ENCODE measurements around the gene FCHO2. TPM values are rescaled to one million over a fixed set of nuclear protein-coding genes. Genes with fewer than 3 reads are reported as not detected.
A peak's percentile ranks its signal among the peaks of the same experiment; 100 is the strongest.
"Not testable (repeated sequence)": the region's sequence is repeated elsewhere in the genome, so short reads cannot be mapped to it uniquely, and the experiment has no call there.

FCHO2 gene
- total RNA-seq, 1 experiment from 2014 or later: 20.6 TPM

DNA sequence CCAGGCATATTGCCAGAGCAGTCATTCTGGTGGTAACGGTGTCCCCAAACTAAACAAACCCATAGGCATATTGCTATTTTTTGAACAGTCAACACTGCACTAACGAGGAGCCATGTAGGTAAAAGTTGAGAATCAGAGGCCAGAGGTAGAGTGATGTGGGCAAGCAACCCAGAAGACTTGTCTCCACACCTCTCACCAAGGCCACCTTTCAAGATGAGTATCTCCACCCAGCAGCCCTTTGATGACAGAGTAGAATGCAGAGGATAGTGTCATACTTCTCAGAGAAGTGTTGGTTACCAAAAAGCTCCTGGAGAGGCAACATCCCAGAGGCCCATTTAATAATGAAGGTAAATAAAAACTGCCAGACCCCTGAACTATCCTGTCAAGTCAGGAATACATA lies 63.9 kb downstream of the FCHO2 start:
- Mint-ChIP-seq H3K27ac (ENCODE audit: unreplicated experiment) (no peak overlapping the region), H3K4me3 (ENCODE audit: unreplicated experiment) (no peak overlapping the region), H3K4me1 (ENCODE audit: low read depth, unreplicated experiment) (peaks cover 9% of the 10 kb centered on the region), H3K9me3 (ENCODE audit: unreplicated experiment) (no peaks in the 10 kb centered on the region), H3K36me3 (ENCODE audit: insufficient read depth, unreplicated experiment) (peaks cover 14% of the 10 kb centered on the region), H3K27me3 (ENCODE audit: insufficient read depth, unreplicated experiment) (no peaks in the 10 kb centered on the region)
- no peak for DNase-seq
- ChIA-PET CTCF (no interaction called here), POLR2A (no interaction called here)
- Histone ChIP-seq H3K4me3 (ENCODE audit: low read depth, low read length) (no peak overlapping the region), H3K4me1 (no peaks in the 10 kb centered on the region; the same call in 1 of the 2 replicates), H3K9me3 (no peaks in the 10 kb centered on the region), H3K27me3 (replicated peaks; ENCODE audit: control insufficient read depth, insufficient read depth, low read length) (no peaks in the 10 kb centered on the region), H3K36me3 (ENCODE audit: control insufficient read depth, insufficient read depth, low read length) (no peaks in the 10 kb centered on the region; the same call in 1 of the 2 replicates)
- no TSS peak for BruUV-seq (replicated peaks)
- intact Hi-C loops (cut with micrococcal nuclease; ENCODE audit: unreplicated experiment): no loop called here
- TF ChIP-seq, protein P1, sequence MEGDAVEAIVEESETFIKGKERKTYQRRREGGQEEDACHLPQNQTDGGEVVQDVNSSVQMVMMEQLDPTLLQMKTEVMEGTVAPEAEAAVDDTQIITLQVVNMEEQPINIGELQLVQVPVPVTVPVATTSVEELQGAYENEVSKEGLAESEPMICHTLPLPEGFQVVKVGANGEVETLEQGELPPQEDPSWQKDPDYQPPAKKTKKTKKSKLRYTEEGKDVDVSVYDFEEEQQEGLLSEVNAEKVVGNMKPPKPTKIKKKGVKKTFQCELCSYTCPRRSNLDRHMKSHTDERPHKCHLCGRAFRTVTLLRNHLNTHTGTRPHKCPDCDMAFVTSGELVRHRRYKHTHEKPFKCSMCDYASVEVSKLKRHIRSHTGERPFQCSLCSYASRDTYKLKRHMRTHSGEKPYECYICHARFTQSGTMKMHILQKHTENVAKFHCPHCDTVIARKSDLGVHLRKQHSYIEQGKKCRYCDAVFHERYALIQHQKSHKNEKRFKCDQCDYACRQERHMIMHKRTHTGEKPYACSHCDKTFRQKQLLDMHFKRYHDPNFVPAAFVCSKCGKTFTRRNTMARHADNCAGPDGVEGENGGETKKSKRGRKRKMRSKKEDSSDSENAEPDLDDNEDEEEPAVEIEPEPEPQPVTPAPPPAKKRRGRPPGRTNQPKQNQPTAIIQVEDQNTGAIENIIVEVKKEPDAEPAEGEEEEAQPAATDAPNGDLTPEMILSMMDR (IDR thresholded peaks at IDR 0.05; ENCODE audit: insufficient read depth in 1 of 2, low read depth in 1 of 2, low read length in 1 of 2, severe bottlenecking in 1 of 2, unreplicated experiment in 1 of 2): no peak

DNA sequence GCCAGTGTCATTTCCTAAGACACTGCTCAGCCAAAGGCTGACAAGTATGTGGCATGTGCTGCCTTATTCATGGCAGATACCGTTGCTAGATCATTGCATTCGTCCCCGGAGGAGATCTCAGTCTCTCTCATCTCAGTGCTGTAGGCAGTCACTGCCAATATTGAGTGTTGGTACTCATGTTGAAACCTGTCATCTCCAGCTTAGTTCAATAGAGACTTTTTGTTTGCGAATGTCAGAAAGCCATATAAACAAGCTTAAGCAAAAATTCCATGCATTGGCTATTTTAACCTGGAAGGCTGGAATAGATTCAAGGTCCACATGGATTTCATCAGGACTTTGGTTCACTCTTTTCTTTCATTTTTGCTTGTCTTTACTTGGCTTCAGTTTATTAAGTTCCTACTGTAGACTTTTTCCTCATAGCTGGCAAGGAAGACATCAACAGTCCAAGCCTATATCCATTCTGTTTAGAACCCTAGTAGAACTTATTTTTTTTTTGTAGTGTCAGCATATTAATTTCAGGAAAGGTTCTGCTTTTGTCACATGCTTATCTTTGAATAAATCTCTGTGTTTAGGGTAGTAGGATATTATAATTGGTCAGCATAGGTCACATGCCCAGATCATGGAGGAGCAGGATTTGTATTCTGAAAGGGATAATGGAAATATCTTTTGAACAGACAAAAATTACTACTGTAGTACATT lies 66.8 kb downstream of the FCHO2 start:
- intact Hi-C loops (cut with micrococcal nuclease; ENCODE audit: unreplicated experiment): no loop called here
- Histone ChIP-seq H3K4me1 (no peaks in the 10 kb centered on the region; the same call in 1 of the 2 replicates), H3K4me3 (ENCODE audit: low read depth, low read length) (no peak overlapping the region), H3K36me3 (ENCODE audit: control insufficient read depth, insufficient read depth, low read length) (no peaks in the 10 kb centered on the region; the same call in 1 of the 2 replicates), H3K9me3 (no peaks in the 10 kb centered on the region), H3K27me3 (replicated peaks; ENCODE audit: control insufficient read depth, insufficient read depth, low read length) (no peaks in the 10 kb centered on the region)
- peak in 1 of 2 experiments; percentile 16 for DNase-seq
- H3K9me3 Mint-ChIP-seq (ENCODE audit: unreplicated experiment): no peaks in the 10 kb centered on the region
- ChIA-PET POLR2A (no interaction called here), CTCF (interaction anchor here (1.0 to 1.2 kb wide), 2 partner anchors 8 to 193 kb away, joined by 3 to 4 read pairs; no protein-coding TSS in a partner anchor)
- peaks cover 9% of the 10 kb centered on the region for H3K4me1 Mint-ChIP-seq (ENCODE audit: low read depth, unreplicated experiment)
- no peaks in the 10 kb centered on the region for H3K27me3 Mint-ChIP-seq (ENCODE audit: insufficient read depth, unreplicated experiment)
- no TSS peak for BruUV-seq (replicated peaks)
- H3K36me3 Mint-ChIP-seq (ENCODE audit: insufficient read depth, unreplicated experiment): peaks cover 25% of the 10 kb centered on the region
- no peak overlapping the region for H3K27ac Mint-ChIP-seq (ENCODE audit: unreplicated experiment)
- TF ChIP-seq, protein P1 (IDR thresholded peaks at IDR 0.05; ENCODE audit: insufficient read depth in 1 of 2, low read depth in 1 of 2, low read length in 1 of 2, severe bottlenecking in 1 of 2, unreplicated experiment in 1 of 2): no peak
- no peak overlapping the region for H3K4me3 Mint-ChIP-seq (ENCODE audit: unreplicated experiment)

DNA sequence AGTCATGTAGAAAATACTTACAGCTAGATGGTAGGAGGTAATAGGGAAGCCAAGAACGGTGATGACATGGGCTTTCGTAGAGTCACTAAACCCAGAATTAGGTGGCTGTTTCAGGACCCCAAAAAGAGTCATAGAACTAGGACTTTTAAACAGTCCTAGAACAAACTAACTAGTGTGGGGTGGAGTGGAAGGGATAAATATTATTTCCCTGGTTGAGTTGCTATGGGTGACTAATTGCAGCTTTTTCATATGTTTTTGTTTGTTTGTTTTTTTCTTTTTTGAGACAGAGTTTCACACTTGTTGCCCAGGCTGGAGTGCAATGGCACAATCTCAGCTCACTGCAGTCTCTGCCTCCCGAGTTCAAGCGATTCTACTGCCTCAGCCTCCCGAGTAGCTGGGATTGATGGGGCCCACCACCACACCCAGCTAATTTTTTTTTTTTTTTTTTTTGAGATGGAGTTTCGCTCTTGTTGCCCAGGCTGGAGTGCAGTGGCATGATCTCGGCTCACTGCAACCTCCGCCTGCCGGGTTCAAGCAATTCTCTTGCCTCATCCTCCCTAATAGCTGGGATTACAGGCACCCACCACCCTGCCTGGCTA lies 69.2 kb downstream of the FCHO2 start:
- H3K27me3 ChIP-seq (replicated peaks; ENCODE audit: control insufficient read depth, insufficient read depth, low read length); H3K27me3 Mint-ChIP-seq (ENCODE audit: insufficient read depth, unreplicated experiment); intact Hi-C loops (cut with micrococcal nuclease; ENCODE audit: unreplicated experiment); H3K9me3 ChIP-seq; DNase-seq; BruUV-seq (replicated peaks); H3K27ac Mint-ChIP-seq (ENCODE audit: unreplicated experiment); H3K4me3 ChIP-seq (ENCODE audit: low read depth, low read length); H3K36me3 ChIP-seq (ENCODE audit: control insufficient read depth, insufficient read depth, low read length); H3K9me3 Mint-ChIP-seq (ENCODE audit: unreplicated experiment); POLR2A ChIA-PET; H3K4me1 ChIP-seq; CTCF ChIA-PET; H3K4me3 Mint-ChIP-seq (ENCODE audit: unreplicated experiment): not testable (repeated sequence)
- peaks cover 16% of the 10 kb centered on the region for H3K4me1 Mint-ChIP-seq (ENCODE audit: low read depth, unreplicated experiment)
- peaks cover 11% of the 10 kb centered on the region for H3K36me3 Mint-ChIP-seq (ENCODE audit: insufficient read depth, unreplicated experiment)
